Keratinocyte (primary cell): ENCODE data around the gene FAM13B.

ENCODE experiments used
- CTCF ChIP-seq, 3 experiments: IDR thresholded peaks in 1 of 3; conservative IDR thresholded peaks in 1 of 3; optimal IDR thresholded peaks in 1 of 3; 2 replicates in 2 of 3; 3 replicates in 1 of 3; pipeline versions ENCODE3 to v1.5.1; 2011; ENCODE audit warnings: low read length in 3 of 3, mild to moderate bottlenecking in 3 of 3, moderate library complexity in 2 of 3, control low read depth in 1 of 3, inconsistent platforms in 1 of 3; ENCODE audit not compliant: insufficient read depth in 2 of 3; ENCODE audit errors: extremely low read depth in 1 of 3
- EZH2 ChIP-seq: IDR thresholded peaks from one replicate; pipeline ENCODE4 v1.6.1; 2012; ENCODE audit warnings: inconsistent platforms, mild to moderate bottlenecking, low read length, moderate library complexity

GRCh38 chr5:137989419-137989818, 43.5 kb downstream of the FAM13B start:
- TF ChIP-seq EZH2 (no peak), CTCF (optimal IDR thresholded peaks at IDR 0.05 in 1 of 3, IDR thresholded peaks at IDR 0.05 in 1 of 3, conservative IDR thresholded peaks at IDR 0.05 in 1 of 3; ENCODE audit: extremely low read depth in 1 of 3, insufficient read depth in 2 of 3, low read length in 3 of 3) (no peak)
